HUES6 (cell line): Measurements from ENCODE around the gene FRMD4A.

Experiments used
- H3K27ac ChIP-seq: 2 replicates; pipeline ENCODE4 v1.7.0; 2013; ENCODE audit warnings: low read depth, mild to moderate bottlenecking, low read length, inconsistent platforms
- H3K27me3 ChIP-seq: 2 replicates; pipeline ENCODE4 v1.6.1; 2013; ENCODE audit warnings: low read length; ENCODE audit not compliant: control insufficient read depth, insufficient read depth
- H3K36me3 ChIP-seq: 2 replicates; pipeline ENCODE4 v1.6.1; 2013; ENCODE audit warnings: low read length; ENCODE audit not compliant: control insufficient read depth, insufficient read depth
- H3K4me1 ChIP-seq: 2 replicates; pipeline ENCODE4 v1.6.1; 2013; ENCODE audit warnings: low read length; ENCODE audit not compliant: control insufficient read depth, insufficient read depth
- H3K4me3 ChIP-seq: 2 replicates; pipeline ENCODE4 v1.5.1; 2013; ENCODE audit warnings: low read depth, low read length
- H3K9ac ChIP-seq: one replicate; pipeline ENCODE4 v1.6.1; 2013; ENCODE audit warnings: mild to moderate bottlenecking, low read length
- H3K9me3 ChIP-seq: 2 replicates; pipeline ENCODE4 v1.6.1; 2013; ENCODE audit warnings: low read depth, low read length; ENCODE audit not compliant: control insufficient read depth, insufficient read depth

The FRMD4A gene

DNA sequence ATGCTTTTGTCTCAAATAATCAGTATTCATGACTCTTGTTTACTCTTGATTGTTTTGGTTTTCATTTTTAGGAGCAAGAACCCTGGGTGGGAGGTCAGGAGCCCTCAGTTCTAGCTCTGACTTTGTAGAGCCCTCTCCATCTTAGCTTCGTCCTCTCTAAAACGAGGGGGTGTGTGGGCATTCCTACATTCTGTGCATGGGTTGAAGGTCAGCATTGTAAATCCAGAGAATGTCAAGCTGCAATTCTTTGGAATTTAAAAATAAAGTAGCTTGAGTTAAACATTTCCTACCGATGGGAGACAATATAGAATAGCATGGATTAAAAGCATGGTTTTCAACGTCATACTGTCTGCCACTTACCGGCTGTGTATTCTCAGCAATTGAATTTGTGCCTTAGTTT lies 615.6 kb downstream of the FRMD4A start:
- Histone ChIP-seq H3K4me1 (peaks cover 39% of the 10 kb centered on the region; the same call in 1 of the 2 replicates), H3K9me3 (no peaks in the 10 kb centered on the region), H3K9ac (no peak overlapping the region), H3K4me3 (no peak overlapping the region), H3K27me3 (no peaks in the 10 kb centered on the region), H3K27ac (no peak overlapping the region), H3K36me3 (no peaks in the 10 kb centered on the region)

DNA sequence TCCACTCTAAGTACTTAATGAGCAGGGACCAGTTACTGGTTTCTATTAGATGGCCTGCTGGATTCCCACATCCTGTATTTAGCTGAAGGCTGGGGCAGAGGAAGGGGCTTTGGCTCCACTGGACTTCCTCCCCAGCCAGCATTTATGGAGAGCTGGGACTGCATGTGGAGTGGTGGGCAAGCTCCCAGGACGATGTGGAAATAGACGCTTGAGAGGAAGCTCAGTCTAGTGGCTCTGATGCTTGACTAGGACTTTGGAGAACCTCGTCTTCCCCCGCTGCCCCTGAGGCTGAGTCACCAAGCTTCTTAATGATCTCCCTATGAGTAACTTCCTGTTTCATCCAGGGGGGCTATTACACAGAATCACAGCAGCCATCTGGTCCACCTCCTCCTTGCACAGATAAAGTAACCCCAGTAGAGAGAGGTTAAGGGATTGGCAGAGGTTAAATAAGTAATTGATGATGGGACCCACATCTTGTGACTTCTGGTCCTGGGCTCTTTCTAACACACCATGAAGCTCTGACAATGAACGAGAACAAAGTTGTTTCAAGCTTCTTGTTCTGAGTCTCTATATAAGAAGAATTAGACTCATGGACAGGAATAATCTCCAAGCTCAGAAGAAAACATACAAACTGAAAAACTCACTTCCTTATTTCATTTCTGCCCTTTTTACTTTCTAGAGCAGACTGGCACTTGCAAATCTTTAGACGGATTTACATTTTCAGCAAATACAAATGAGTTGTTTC lies 617.7 kb downstream of the FRMD4A start:
- no peak overlapping the region for H3K4me3 ChIP-seq
- H3K9me3 ChIP-seq, result no peaks in the 10 kb centered on the region
- peaks cover 48% of the 10 kb centered on the region for H3K4me1 ChIP-seq
- H3K9ac ChIP-seq, result no peak overlapping the region
- H3K36me3 ChIP-seq, result no peaks in the 10 kb centered on the region
- H3K27ac ChIP-seq, result no peak overlapping the region
- no peaks in the 10 kb centered on the region for H3K27me3 ChIP-seq

DNA sequence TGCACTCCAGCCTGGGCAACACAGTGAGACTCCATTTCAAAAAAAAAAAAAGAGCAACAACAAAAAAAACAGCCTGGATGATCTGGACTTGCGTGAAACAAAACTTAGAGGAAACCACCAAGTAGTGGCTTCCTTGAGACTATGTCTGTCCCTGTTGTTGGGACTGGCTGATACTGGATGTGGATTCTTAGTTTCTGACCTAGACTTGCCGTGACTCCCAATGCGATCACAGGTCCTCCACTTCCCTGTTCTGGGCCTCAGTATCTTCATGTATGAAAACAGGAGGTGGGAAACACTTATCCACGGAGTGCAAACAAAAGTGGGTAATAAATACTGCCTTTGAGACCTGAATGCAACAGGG lies 618.3 kb downstream of the FRMD4A start:
- H3K4me1 ChIP-seq, result peaks cover 49% of the 10 kb centered on the region
- H3K9me3 ChIP-seq, result no peaks in the 10 kb centered on the region
- no peak overlapping the region for H3K4me3 ChIP-seq
- no peaks in the 10 kb centered on the region for H3K36me3 ChIP-seq
- H3K27ac ChIP-seq, result no peak overlapping the region
- H3K9ac ChIP-seq, result no peak overlapping the region
- no peaks in the 10 kb centered on the region for H3K27me3 ChIP-seq

DNA sequence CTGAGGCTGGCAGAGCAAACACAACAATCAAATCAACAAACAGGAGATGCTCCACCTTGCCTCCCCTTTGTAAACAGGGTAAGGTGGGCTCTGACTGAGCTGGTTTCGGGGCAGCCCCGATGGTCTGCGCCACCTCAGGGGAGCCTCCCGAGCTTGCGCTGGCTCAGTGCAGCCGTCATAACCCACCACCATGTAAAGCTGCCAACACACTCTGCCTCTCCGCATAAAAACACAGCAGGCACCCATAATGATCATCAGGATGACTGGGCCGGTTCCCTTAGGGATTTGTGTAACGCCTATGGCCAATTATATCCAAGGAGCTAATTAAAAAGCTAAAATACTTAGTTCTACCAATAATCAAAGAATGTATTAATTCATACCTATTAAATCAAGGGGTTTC lies 619.4 kb downstream of the FRMD4A start:
- Histone ChIP-seq H3K9ac (no peak overlapping the region), H3K27me3 (no peaks in the 10 kb centered on the region), H3K9me3 (no peaks in the 10 kb centered on the region), H3K36me3 (no peaks in the 10 kb centered on the region), H3K4me1 (peaks cover 59% of the 10 kb centered on the region), H3K27ac (no peak overlapping the region), H3K4me3 (no peak overlapping the region)

DNA sequence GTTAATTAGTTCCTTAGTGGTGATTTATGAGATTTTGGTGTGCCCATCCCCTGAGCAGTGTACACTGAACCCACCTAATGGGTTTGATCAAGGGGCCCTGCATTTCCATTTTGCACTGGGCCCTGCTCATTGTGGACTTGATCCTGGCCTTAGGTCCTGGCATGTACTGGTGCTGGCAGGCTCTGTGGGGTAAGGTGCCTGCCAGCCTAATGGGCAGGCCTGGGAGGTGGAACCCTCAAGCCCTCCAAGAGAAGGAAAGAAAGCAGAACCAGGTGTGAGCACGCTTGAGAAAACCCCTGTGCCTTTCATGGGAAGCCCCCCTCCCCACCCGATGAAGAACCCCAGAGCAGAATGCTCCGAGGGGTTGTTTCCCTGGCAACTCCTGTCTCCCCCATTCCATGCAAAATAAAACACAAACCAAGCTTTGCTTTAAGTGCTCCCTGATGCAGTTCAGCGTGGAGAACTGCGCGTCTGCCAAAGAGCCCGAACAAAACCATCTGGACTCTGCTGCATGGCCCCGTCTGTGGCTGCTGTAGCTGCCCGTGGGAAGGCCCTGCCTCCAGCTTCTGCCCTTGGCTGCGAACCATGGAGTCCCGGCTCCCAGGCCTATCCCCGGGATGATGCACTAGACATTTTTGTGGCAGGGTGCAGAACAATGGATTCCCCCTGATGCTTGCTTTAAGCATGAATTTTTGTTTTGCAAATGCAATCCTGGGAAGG lies 620.6 kb downstream of the FRMD4A start:
- H3K36me3 ChIP-seq, result no peaks in the 10 kb centered on the region
- H3K27me3 ChIP-seq, result no peaks in the 10 kb centered on the region
- no peak overlapping the region for H3K9ac ChIP-seq
- H3K4me3 ChIP-seq, result no peak overlapping the region
- H3K27ac ChIP-seq, result no peak overlapping the region
- H3K9me3 ChIP-seq, result no peaks in the 10 kb centered on the region
- H3K4me1 ChIP-seq, result peaks cover 65% of the 10 kb centered on the region

DNA sequence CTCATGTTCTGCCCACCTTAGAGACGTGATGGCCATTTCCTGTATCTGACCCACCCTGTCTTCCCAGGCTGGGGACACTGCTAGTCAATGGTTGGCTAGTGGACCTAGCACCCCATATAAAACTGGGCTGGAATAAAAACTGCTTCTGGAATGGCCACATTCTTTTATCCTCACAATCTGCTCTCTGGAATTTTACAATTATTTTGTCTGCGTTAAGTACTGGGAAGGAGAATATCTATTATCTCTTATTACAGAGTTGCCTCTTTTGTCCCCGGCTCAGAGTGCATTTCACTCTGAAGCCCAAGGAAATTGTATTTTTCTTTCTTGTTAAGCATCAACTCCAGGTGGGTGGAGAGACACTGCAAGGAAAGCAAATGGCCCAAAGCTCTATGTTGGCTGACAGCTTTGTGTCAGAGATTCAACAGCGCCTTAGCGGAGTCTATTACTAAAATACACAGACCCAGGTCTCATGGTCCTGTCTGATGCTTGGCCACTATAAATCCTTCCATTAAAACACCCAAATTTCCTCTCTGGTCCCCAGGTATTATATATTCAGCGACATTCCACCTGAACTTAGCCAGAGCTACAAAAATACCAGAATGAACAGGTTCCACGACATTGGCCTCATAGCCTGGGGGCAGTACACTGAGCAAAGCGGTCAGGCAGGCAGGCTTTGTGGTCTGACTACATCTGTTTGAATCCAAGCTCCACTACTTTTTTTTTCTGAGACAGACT lies 622.3 kb downstream of the FRMD4A start:
- H3K4me1 ChIP-seq, result peaks cover 66% of the 10 kb centered on the region
- H3K27ac ChIP-seq, result no peak overlapping the region
- H3K9ac ChIP-seq, result no peak overlapping the region
- H3K27me3 ChIP-seq, result no peaks in the 10 kb centered on the region
- H3K9me3 ChIP-seq, result no peaks in the 10 kb centered on the region
- peak overlapping the region; percentile 56; the same call in 1 of the 2 replicates for H3K4me3 ChIP-seq
- no peaks in the 10 kb centered on the region for H3K36me3 ChIP-seq

DNA sequence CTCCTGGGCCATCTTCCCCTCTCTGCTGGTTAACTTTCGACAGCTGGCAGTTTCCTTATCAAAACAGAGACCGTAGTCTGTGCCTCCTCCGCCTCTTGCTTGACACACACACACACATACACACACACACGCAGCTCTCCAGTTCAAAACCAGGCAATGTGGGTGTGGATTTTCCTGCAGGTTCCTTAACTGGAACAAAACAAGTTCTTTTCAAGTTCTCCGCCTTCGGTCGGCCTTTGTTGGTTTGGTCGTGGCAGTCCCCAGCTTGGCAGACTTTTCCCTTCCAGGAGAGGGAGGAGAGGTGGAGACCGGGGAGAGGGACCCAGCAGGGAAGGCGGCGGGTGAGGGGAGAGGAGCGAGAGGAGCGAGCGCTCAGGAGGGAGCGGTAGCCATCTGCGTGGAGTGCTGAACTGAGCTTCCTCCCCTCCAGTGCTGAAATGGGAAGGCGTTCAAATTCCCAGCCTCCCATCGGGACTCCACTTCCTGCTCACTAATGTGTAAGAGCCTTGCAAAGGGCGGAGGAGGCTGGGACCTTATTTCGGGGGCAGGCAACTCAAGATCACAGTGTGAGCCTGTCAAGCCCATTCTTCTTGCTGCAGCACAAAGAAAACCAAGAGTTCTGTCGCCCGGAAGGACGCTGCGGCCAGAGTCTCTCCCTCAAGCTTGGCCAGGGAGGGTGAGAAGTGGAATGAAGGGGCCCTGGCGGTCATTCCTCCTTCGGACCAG lies 623.4 kb downstream of the FRMD4A start:
- H3K9ac ChIP-seq, result peak overlapping the region; percentile 47
- H3K27ac ChIP-seq, result peak overlapping the region; percentile 10; the same call in 1 of the 2 replicates
- no peaks in the 10 kb centered on the region for H3K27me3 ChIP-seq
- peak overlapping the region; percentile 56 for H3K4me3 ChIP-seq
- H3K4me1 ChIP-seq, result peaks cover 58% of the 10 kb centered on the region
- no peaks in the 10 kb centered on the region for H3K36me3 ChIP-seq
- H3K9me3 ChIP-seq, result no peaks in the 10 kb centered on the region

DNA sequence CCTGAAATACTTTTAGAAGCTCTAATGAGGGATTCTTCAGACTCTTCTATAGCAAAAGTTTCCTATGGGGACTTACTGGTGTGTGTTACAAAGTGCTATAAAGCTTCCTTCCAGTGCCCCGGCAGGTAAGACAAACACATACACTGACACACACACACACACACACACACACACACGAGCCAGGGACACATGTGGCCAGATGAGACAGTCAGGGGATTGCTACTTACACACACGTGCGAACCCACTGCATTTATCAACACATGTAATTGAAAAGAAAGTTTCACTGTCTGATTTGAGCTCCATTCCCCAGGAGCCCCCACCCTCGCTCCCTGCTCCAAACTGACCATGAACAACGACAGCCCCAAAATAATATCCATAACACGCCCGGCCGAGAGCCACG lies 624.1 kb downstream of the FRMD4A start:
- no peaks in the 10 kb centered on the region for H3K36me3 ChIP-seq
- H3K27me3 ChIP-seq, result no peaks in the 10 kb centered on the region
- H3K9ac ChIP-seq, result peak overlapping the region; percentile 47
- peaks cover 52% of the 10 kb centered on the region for H3K4me1 ChIP-seq
- no peaks in the 10 kb centered on the region for H3K9me3 ChIP-seq
- no peak overlapping the region for H3K27ac ChIP-seq
- peak overlapping the region; percentile 56 for H3K4me3 ChIP-seq

DNA sequence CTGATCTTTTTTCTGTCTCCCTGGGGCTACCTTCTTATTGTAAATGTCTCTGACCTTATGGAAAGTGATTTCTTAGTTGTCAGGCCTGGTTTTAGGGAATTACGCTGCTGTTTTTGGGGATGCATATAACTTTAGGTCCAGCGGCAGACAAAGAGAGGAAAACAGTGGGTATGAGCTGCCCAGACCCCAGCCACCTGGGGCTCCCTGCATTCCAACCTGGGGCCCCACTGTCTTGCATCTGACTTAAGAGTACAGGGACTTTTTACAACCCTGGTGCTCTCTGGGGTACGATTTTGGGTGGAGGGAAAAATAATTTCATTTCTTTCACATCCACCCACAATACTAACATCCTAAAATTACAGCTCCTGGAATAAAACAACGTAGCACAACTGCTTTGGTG lies 624.5 kb downstream of the FRMD4A start:
- no peaks in the 10 kb centered on the region for H3K9me3 ChIP-seq
- H3K36me3 ChIP-seq, result 0 out of 2 replicates have a peak, but pooled peaks cover 3% of the 10 kb centered on the region
- H3K27me3 ChIP-seq, result no peaks in the 10 kb centered on the region
- H3K4me3 ChIP-seq, result peak overlapping the region; percentile 56; the same call in 1 of the 2 replicates
- no peak overlapping the region for H3K9ac ChIP-seq
- H3K27ac ChIP-seq, result no peak overlapping the region
- peaks cover 48% of the 10 kb centered on the region for H3K4me1 ChIP-seq

DNA sequence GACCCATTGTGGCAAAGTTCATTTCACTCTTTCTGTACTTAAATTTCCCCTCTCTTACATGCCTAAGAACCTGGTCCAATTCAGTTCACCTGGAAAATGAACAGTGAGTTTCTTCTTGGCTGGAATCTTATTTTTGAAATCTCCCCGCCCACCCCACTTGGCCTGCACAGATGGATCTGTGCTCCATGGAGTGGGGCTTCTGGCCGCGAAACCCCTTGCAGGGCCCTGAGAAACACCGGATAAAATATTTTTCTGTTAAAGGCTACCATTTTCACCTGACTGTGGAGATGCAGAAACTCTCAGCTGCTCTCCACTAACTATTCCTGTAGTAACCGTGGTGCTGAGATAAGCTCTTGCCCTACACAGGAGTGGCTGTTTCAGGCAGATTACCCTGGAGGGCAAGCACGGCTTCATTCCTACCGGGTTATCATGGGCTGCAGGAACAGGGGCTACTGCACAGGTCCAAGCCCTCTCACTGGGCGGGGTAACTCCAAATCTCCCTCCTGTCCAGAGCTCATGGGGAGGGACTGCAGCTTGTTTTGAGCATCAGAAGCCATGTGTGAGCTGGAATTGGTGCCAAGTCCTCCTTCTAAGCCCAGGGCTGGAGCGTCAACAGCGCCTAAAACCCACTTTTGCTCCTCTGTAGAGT lies 625.1 kb downstream of the FRMD4A start:
- 0 out of 2 replicates have a peak, but pooled peaks cover 5% of the 10 kb centered on the region for H3K36me3 ChIP-seq
- no peaks in the 10 kb centered on the region for H3K9me3 ChIP-seq
- peaks cover 47% of the 10 kb centered on the region for H3K4me1 ChIP-seq
- no peak overlapping the region for H3K27ac ChIP-seq
- no peaks in the 10 kb centered on the region for H3K27me3 ChIP-seq
- H3K9ac ChIP-seq, result no peak overlapping the region
- peak overlapping the region; percentile 56; the same call in 1 of the 2 replicates for H3K4me3 ChIP-seq
